ENCODE measurements around the gene CEL. TPM values are rescaled to one million over a fixed set of nuclear protein-coding genes. Genes with fewer than 3 reads are reported as not detected.
"Not testable (repeated sequence)": the region's sequence is repeated elsewhere in the genome, so short reads cannot be mapped to it uniquely, and the experiment has no call there.

CEL gene
- total RNA-seq, 1 donor from 2014 or later = 1.9 TPM

DNA sequence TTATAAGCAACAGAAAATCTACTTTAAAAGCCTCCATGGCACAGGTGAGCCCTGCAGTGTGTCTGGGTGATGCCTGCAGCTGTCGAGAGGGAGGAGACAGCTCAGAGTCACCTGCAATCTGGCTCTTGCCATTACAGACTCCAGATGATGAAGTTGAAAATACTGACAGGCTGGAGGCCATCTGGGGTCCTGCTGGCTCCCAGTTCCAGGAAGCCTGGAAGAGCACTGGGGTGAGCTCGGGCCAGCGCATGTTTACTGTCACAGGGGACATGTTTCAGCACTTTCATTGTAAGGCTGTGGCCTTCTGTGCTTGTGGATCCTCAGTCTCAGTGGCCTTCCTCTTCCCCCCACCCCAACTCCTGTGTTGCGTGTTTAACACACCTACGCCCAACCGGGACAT is 28.4 kb downstream of the CEL start:
- TF ChIP-seq, protein P1, sequence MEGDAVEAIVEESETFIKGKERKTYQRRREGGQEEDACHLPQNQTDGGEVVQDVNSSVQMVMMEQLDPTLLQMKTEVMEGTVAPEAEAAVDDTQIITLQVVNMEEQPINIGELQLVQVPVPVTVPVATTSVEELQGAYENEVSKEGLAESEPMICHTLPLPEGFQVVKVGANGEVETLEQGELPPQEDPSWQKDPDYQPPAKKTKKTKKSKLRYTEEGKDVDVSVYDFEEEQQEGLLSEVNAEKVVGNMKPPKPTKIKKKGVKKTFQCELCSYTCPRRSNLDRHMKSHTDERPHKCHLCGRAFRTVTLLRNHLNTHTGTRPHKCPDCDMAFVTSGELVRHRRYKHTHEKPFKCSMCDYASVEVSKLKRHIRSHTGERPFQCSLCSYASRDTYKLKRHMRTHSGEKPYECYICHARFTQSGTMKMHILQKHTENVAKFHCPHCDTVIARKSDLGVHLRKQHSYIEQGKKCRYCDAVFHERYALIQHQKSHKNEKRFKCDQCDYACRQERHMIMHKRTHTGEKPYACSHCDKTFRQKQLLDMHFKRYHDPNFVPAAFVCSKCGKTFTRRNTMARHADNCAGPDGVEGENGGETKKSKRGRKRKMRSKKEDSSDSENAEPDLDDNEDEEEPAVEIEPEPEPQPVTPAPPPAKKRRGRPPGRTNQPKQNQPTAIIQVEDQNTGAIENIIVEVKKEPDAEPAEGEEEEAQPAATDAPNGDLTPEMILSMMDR (IDR thresholded peaks at IDR 0.05; ENCODE audit: borderline replicate concordance) = no peak
- no peak overlapping the region for H3K4me3 ChIP-seq
- H3K27ac ChIP-seq (replicated peaks) = peak overlapping the region; percentile 33
- no peaks in the 10 kb centered on the region for H3K27me3 ChIP-seq (ENCODE audit: low read depth)
- peaks cover 19% of the 10 kb centered on the region for H3K4me1 ChIP-seq
- H3K9me3 ChIP-seq (replicated peaks) = peaks cover 7% of the 10 kb centered on the region
- no peak for DNase-seq
- intact Hi-C loops (cut with micrococcal nuclease) = no loop called here
- H3K36me3 ChIP-seq = no peaks in the 10 kb centered on the region

- Histone ChIP-seq H3K4me1 (peaks cover 19% of the 10 kb centered on the region), H3K4me3 (no peak overlapping the region), H3K36me3 (peaks cover 5% of the 10 kb centered on the region), H3K27ac (replicated peaks) (peak overlapping the region; percentile 33), H3K9me3 (replicated peaks) (peaks cover 14% of the 10 kb centered on the region), H3K27me3 (ENCODE audit: low read depth) (no peaks in the 10 kb centered on the region)
- no peak for DNase-seq
- TF ChIP-seq, protein P1 (IDR thresholded peaks at IDR 0.05; ENCODE audit: borderline replicate concordance) = no peak
- intact Hi-C loops (cut with micrococcal nuclease) = no loop called here
Measured at GRCh38 chr9:133090752-133091385, 29.1 kb downstream of the CEL start.

DNA sequence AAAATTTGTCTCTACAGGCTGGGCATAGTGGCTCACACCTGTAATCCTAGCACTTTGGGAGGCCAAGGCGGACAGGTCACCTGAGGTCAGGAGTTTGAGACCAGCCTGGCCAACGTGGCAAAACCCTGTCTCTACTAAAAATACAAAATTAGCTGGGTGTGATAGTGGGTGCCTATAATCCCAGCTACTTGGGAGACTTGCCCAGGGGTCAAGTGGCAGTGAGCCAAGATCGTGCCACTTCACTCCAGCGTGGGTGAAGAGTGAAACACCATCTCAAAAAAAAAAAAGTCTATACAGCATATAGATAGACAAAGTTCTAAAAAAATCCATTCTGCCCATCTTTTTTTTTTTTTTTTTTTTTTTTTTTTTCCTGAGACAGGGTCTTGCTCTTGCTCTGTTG is 32.6 kb downstream of the CEL start:
- H3K27me3 ChIP-seq (ENCODE audit: low read depth); DNase-seq; H3K27ac ChIP-seq (replicated peaks); intact Hi-C loops (cut with micrococcal nuclease); H3K4me3 ChIP-seq: not testable (repeated sequence)
- peaks cover 39% of the 10 kb centered on the region for H3K36me3 ChIP-seq
- H3K4me1 ChIP-seq = peaks cover 17% of the 10 kb centered on the region
- peaks cover 30% of the 10 kb centered on the region for H3K9me3 ChIP-seq (replicated peaks)

DNA sequence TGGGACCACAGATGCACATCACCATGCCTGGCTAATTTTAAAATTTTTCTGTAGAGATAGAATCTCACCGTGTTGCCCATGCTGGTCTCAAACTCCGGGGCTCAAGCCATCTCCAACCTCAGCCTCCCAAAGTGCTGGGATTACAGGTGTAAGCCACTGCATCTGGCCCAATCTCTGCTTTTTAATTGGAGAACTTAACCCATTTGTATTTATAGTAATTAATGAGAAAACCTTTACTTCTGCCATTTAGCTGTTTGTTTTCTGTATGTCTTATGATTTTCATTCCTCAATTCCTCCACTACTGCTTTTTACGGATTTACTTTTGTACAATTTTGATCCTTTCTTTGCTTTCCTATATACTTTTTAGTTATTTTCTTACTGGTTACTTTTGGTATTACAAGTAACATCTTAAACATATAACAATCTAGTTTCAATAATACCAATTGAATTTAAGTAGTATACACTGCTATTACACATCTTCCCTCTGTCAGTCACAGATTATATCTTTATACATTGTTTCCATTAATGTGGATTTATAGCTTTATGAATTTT is 33.1 kb downstream of the CEL start:
- intact Hi-C loops (cut with micrococcal nuclease) = no loop called here

GRCh38 chr9:133098104-133098754 is 36.4 kb downstream of the CEL start:
- TF ChIP-seq, protein P1 (IDR thresholded peaks at IDR 0.05; ENCODE audit: borderline replicate concordance) = no peak
- Histone ChIP-seq H3K27ac (replicated peaks) (no peak overlapping the region), H3K9me3 (replicated peaks) (peaks cover 30% of the 10 kb centered on the region), H3K27me3 (ENCODE audit: low read depth) (no peaks in the 10 kb centered on the region), H3K4me1 (peaks cover 9% of the 10 kb centered on the region), H3K4me3 (no peak overlapping the region), H3K36me3 (peaks cover 76% of the 10 kb centered on the region)
- intact Hi-C loops (cut with micrococcal nuclease) = no loop called here
- no peak for DNase-seq

More for the DNA sequence above, 33.1 kb downstream of the CEL start:
- TF ChIP-seq, protein P1 (IDR thresholded peaks at IDR 0.05; ENCODE audit: borderline replicate concordance) = no peak
- no peaks in the 10 kb centered on the region for H3K27me3 ChIP-seq (ENCODE audit: low read depth)
- no peak overlapping the region for H3K4me3 ChIP-seq
- no peak overlapping the region for H3K27ac ChIP-seq (replicated peaks)
- H3K36me3 ChIP-seq = peaks cover 44% of the 10 kb centered on the region
- peaks cover 30% of the 10 kb centered on the region for H3K9me3 ChIP-seq (replicated peaks)
- H3K4me1 ChIP-seq = peaks cover 14% of the 10 kb centered on the region
- DNase-seq = no peak

GRCh38 chr9:133098871-133099270 is 37.1 kb downstream of the CEL start:
- Histone ChIP-seq H3K36me3 (peaks cover 83% of the 10 kb centered on the region), H3K4me3 (no peak overlapping the region), H3K9me3 (replicated peaks) (peaks cover 30% of the 10 kb centered on the region), H3K27ac (replicated peaks) (no peak overlapping the region), H3K27me3 (ENCODE audit: low read depth) (no peaks in the 10 kb centered on the region), H3K4me1 (peaks cover 15% of the 10 kb centered on the region)
- no peak for DNase-seq
- TF ChIP-seq, protein P1 (IDR thresholded peaks at IDR 0.05; ENCODE audit: borderline replicate concordance) = no peak
- intact Hi-C loops (cut with micrococcal nuclease) = no loop called here

All from left ventricle myocardium inferior (tissue), 1 donor.